Calu3 (cell line): Measurements from ENCODE around the gene RDH8. TPM values are rescaled to one million over a fixed set of nuclear protein-coding genes. Genes with fewer than 3 reads are reported as not detected.
"Not testable (repeated sequence)": the region's sequence is repeated elsewhere in the genome, so short reads cannot be mapped to it uniquely, and the experiment has no call there.

Experiments
- BruUV-seq: library from RNA; stranded (reverse); fragments of 400-500 nt; replicated peaks from 2 replicates; lab custom pipeline; 2021; lab: Mats Ljungman, UMichigan
- CTCF ChIA-PET: fragments of 300-600 bp; sonication (Branson Sonifier 250); formaldehyde crosslinking; loops from one replicate; lab custom pipeline; 2022; ENCODE audit warnings: antibody characterized with exemption; lab: Charles Lee
- DNase-seq: peaks from one replicate; pipeline ENCODE4 v3.0.0; 2022
- H3K27ac Mint-ChIP-seq: one replicate; pipeline ENCODE4 v1.8.0; 2022; ENCODE audit warnings: mixed read lengths; ENCODE audit not compliant: unreplicated experiment
- H3K27me3 Mint-ChIP-seq: one replicate; pipeline ENCODE4 v1.8.0; 2022; ENCODE audit warnings: mixed read lengths; ENCODE audit not compliant: unreplicated experiment
- H3K36me3 Mint-ChIP-seq: one replicate; pipeline ENCODE4 v1.8.0; 2022; ENCODE audit warnings: mild to moderate bottlenecking, moderate library complexity, mixed read lengths; ENCODE audit not compliant: insufficient read depth, unreplicated experiment
- H3K4me1 Mint-ChIP-seq: one replicate; pipeline ENCODE4 v1.8.0; 2022; ENCODE audit warnings: mild to moderate bottlenecking, low read depth, mixed read lengths; ENCODE audit not compliant: unreplicated experiment
- H3K4me3 Mint-ChIP-seq: one replicate; pipeline ENCODE4 v1.8.0; 2022; ENCODE audit warnings: mild to moderate bottlenecking, low read depth, moderate library complexity, mixed read lengths; ENCODE audit not compliant: unreplicated experiment
- H3K9me3 Mint-ChIP-seq: one replicate; pipeline ENCODE4 v1.8.0; 2022; ENCODE audit warnings: low read depth, mixed read lengths; ENCODE audit not compliant: unreplicated experiment
- intact Hi-C: fragments of 100-400 bp; cut with micrococcal nuclease; formaldehyde crosslinking; loops from one replicate; pipeline ENCODE4 v1.10.0; 2022; ENCODE audit not compliant: unreplicated experiment
- total RNA-seq: library from RNA; stranded (reverse); gene quantifications from 2 replicates; pipeline ENCODE4 v1.2.3, GENCODE V29; 2022
- TF ChIP-seq, protein P1 (sequence below): fragments of 200-600 bp; IDR thresholded peaks from one replicate; pipeline ENCODE4 v1.8.0; 2022; ENCODE audit warnings: antibody characterized with exemption; ENCODE audit not compliant: unreplicated experiment

The RDH8 gene
- total RNA-seq, 1 experiment from 2014 or later = not detected

DNA sequence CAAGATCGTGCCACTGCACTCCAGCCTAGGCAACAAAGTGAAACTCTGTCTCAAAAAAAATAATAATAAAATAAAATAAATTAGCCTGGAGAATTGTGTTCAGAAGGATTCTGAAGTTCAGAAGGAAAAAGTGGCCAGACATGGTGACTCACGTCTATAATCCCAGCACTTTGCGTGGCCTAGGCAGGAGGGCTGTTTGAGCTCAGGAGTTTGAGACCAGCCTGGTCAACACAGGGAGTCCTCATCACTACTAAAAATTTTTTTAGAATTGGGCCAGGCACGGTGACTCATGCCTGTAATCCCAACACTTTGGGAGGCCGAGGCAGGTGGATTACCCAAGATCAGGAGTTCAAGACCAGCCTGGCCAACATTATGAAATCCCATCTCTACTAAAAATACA lies 6.0 kb downstream of the RDH8 start:
- Mint-ChIP-seq H3K27me3 (peaks cover 3% of the 10 kb centered on the region), H3K27ac (no peak overlapping the region), H3K4me3 (no peak overlapping the region), H3K4me1 (no peaks in the 10 kb centered on the region), H3K9me3 (no peaks in the 10 kb centered on the region), H3K36me3 (peaks cover 17% of the 10 kb centered on the region)
- no peak for DNase-seq
- CTCF ChIA-PET = no interaction called here
- intact Hi-C loops = no loop called here
- no TSS peak for BruUV-seq
- TF ChIP-seq, protein P1, sequence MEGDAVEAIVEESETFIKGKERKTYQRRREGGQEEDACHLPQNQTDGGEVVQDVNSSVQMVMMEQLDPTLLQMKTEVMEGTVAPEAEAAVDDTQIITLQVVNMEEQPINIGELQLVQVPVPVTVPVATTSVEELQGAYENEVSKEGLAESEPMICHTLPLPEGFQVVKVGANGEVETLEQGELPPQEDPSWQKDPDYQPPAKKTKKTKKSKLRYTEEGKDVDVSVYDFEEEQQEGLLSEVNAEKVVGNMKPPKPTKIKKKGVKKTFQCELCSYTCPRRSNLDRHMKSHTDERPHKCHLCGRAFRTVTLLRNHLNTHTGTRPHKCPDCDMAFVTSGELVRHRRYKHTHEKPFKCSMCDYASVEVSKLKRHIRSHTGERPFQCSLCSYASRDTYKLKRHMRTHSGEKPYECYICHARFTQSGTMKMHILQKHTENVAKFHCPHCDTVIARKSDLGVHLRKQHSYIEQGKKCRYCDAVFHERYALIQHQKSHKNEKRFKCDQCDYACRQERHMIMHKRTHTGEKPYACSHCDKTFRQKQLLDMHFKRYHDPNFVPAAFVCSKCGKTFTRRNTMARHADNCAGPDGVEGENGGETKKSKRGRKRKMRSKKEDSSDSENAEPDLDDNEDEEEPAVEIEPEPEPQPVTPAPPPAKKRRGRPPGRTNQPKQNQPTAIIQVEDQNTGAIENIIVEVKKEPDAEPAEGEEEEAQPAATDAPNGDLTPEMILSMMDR = no peak

DNA sequence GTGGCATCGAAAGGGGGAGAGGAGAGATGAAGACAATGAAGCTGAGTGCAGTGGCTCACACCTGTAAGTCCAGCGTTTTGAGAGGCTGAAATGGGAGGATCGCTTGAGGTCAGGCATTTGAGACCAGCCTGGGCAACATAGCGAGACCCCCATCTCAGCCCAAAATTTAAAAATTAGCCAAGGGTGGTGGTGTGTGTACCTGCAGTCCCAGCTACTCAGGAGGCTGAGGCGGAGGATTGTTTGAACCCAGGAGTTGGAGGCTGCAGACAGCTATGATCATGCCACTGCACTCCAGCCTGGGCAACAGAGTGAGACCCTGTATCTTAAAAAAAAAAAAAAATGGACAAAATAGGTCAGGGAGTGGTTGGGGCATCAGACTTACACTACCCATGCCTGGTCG lies 7.6 kb downstream of the RDH8 start:
- intact Hi-C loops = no loop called here
- no peaks in the 10 kb centered on the region for H3K9me3 Mint-ChIP-seq
- H3K27ac Mint-ChIP-seq = no peak overlapping the region
- no peak for DNase-seq
- no TSS peak for BruUV-seq
- H3K4me1 Mint-ChIP-seq = no peaks in the 10 kb centered on the region
- H3K27me3 Mint-ChIP-seq = no peaks in the 10 kb centered on the region
- TF ChIP-seq, protein P1 = no peak
- H3K36me3 Mint-ChIP-seq = peaks cover 17% of the 10 kb centered on the region
- no peak overlapping the region for H3K4me3 Mint-ChIP-seq
- CTCF ChIA-PET = no interaction called here

DNA sequence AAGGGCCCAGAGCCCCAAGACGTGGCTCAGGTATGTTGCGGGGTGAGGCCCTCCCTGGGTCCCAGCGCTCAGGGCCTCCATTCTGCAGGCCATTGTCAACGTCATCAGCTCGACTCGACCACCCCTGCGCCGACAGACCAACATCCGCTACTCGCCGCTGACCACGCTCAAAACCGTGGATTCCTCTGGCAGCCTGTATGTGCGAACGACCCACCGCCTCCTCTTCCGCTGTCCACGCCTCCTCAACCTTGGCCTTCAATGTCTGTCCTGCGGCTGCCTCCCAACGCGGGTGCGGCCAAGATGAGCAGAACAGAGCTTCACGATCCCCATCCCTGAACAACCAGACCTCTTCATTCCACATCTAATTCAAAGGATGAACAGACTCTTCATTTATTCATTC lies 8.2 kb downstream of the RDH8 start:
- intact Hi-C loops = no loop called here
- no peak overlapping the region for H3K4me3 Mint-ChIP-seq
- H3K36me3 Mint-ChIP-seq = peaks cover 17% of the 10 kb centered on the region
- H3K4me1 Mint-ChIP-seq = no peaks in the 10 kb centered on the region
- TF ChIP-seq, protein P1 = no peak
- H3K27ac Mint-ChIP-seq = no peak overlapping the region
- H3K27me3 Mint-ChIP-seq = peaks cover 5% of the 10 kb centered on the region
- H3K9me3 Mint-ChIP-seq = no peaks in the 10 kb centered on the region
- BruUV-seq = no TSS peak
- CTCF ChIA-PET = no interaction called here
- no peak for DNase-seq

- Mint-ChIP-seq H3K4me1 (no peaks in the 10 kb centered on the region), H3K9me3 (no peaks in the 10 kb centered on the region), H3K27me3 (peaks cover 10% of the 10 kb centered on the region), H3K27ac (no peak overlapping the region), H3K4me3 (no peak overlapping the region), H3K36me3 (peaks cover 13% of the 10 kb centered on the region)
- TF ChIP-seq, protein P1 = no peak
- intact Hi-C loops = no loop called here
- no peak for DNase-seq
- CTCF ChIA-PET = no interaction called here
- no TSS peak for BruUV-seq
These were observed 8.6 kb downstream of the RDH8 start for GRCh38 chr19:10021863-10022262.

DNA sequence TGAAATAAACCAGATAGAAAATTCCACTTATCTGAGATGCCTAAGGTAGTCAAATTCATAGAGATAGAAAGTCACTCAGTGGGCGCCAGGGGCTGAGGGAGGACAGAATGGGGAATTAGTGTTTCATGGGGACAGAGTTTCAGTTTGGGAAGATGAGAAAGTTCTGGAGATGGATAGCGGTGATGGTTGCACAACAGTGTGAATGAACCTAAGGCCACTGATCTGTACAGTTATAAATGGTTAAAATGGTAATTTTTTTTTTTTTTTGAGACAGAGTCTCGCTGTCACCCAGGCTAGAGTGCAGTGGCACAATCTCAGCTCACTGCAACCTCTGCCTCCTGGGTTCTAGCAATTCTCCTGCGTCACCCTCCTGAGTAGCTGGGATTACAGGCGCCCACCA lies 9.8 kb downstream of the RDH8 start:
- H3K4me3 Mint-ChIP-seq, DNase-seq, intact Hi-C loops, CTCF ChIA-PET, H3K4me1 Mint-ChIP-seq, H3K9me3 Mint-ChIP-seq, BruUV-seq, H3K27ac Mint-ChIP-seq: not testable (repeated sequence)
- Mint-ChIP-seq H3K27me3 (peaks cover 14% of the 10 kb centered on the region), H3K36me3 (peaks cover 10% of the 10 kb centered on the region)
